GM12878 (cell line): ENCODE measurements around the gene VRK3. TPM values are rescaled to one million over a fixed set of nuclear protein-coding genes. Genes with fewer than 3 reads are reported as not detected.
A peak's percentile ranks its signal among the peaks of the same experiment; 100 is the strongest.

Experiments
- ATAC-seq: fragments of 200-7000 bp; cut with Tn5 transposase; 3 replicates; pipeline ENCODE4 v1.9.1; 2020; ENCODE audit warnings: mild to moderate bottlenecking, moderate library complexity
- BruUV-seq: library from RNA; stranded (reverse); fragments of 400-500 nt; replicated peaks from 2 replicates; lab custom pipeline; 2021; lab: Mats Ljungman, UMichigan
- CTCF ChIA-PET: fragments of 300-600 bp; sonication (Branson Sonifier 250); formaldehyde crosslinking; extraction: SDS; loops from one replicate; lab custom pipeline; 2021; ENCODE audit warnings: inconsistent platforms; lab: Yijun Ruan, JAX
- POLR2A ChIA-PET: fragments of 350-600 bp; formaldehyde crosslinking; extraction: SDS; loops from one replicate; lab custom pipeline; 2021; ENCODE audit warnings: inconsistent platforms; lab: Charles Lee
- RAD21 ChIA-PET: fragments of 300-600 bp; sonication (Branson Sonifier 250); formaldehyde crosslinking; loops from one replicate; lab custom pipeline; 2023; ENCODE audit warnings: antibody characterized with exemption; ENCODE audit not compliant: unreplicated experiment; lab: Charles Lee
- SMC1A ChIA-PET: fragments of 300-600 bp; sonication (Branson Sonifier 250); formaldehyde crosslinking; loops from one replicate; lab custom pipeline; 2023; ENCODE audit not compliant: unreplicated experiment, uncharacterized antibody; lab: Charles Lee
- DNase-seq: peaks from one replicate; pipeline ENCODE4 v3.0.0-alpha.2; 2011; ENCODE audit warnings: low read depth, low spot score
- FAIRE-seq: peaks from 3 replicates; lab custom pipeline; 2011; peaks lifted over from hg19 to GRCh38; lab: Jason Lieb, UNC
- H2AFZ ChIP-seq: 2 replicates; pipeline ENCODE4 v1.6.0; 2011; ENCODE audit warnings: low read depth, low read length, control low read depth; ENCODE audit not compliant: control insufficient read depth
- H3K27ac ChIP-seq: 2 replicates; pipeline ENCODE4 v1.5.1; 2011; ENCODE audit warnings: control low read depth; ENCODE audit not compliant: control insufficient read depth, insufficient read depth
- H3K27me3 ChIP-seq, 2 experiments: replicated peaks in 1 of 2; 2 replicates each; pipeline versions ENCODE4 v1.6.0 to v1.6.1; 2011; ENCODE audit warnings: low read length in 1 of 2; ENCODE audit not compliant: control insufficient read depth in 2 of 2, insufficient read depth in 2 of 2
- H3K36me3 ChIP-seq, 2 experiments: 2 replicates each; pipeline ENCODE4 v1.5.1; 2011; ENCODE audit warnings: low read length in 1 of 2; ENCODE audit not compliant: control insufficient read depth in 2 of 2, insufficient read depth in 2 of 2
- H3K4me1 ChIP-seq: 2 replicates; pipeline ENCODE4 v1.6.1; 2011; ENCODE audit warnings: mild to moderate bottlenecking, low read length, moderate library complexity, mixed read lengths; ENCODE audit not compliant: control insufficient read depth, insufficient read depth
- H3K4me2 ChIP-seq: 2 replicates; pipeline ENCODE4 v1.6.0; 2011; ENCODE audit warnings: control low read depth; ENCODE audit not compliant: control insufficient read depth, insufficient read depth
- H3K4me3 ChIP-seq: fragments of 200-600 bp; sonication (generic); 2 replicates; pipeline ENCODE4 v1.5.1; 2016
- H3K79me2 ChIP-seq: 2 replicates; pipeline ENCODE4 v1.6.0; 2011; ENCODE audit warnings: low read length; ENCODE audit not compliant: control insufficient read depth, insufficient read depth
- H3K9ac ChIP-seq: 2 replicates; pipeline ENCODE4 v1.8.0; 2011; ENCODE audit warnings: low read length, control low read depth, mixed read lengths; ENCODE audit not compliant: control insufficient read depth, insufficient read depth
- H3K9me3 ChIP-seq: replicated peaks from 3 replicates; pipeline ENCODE4 v1.5.1; 2011; ENCODE audit warnings: mild to moderate bottlenecking, low read length; ENCODE audit not compliant: control insufficient read depth, insufficient read depth
- H4K20me1 ChIP-seq: 2 replicates; pipeline ENCODE4 v1.6.0; 2011; ENCODE audit not compliant: control insufficient read depth, insufficient read depth
- BACH1 ChIP-seq: fragments of 450-650 bp; IDR thresholded peaks from 2 replicates; pipeline ENCODE4 v1.6.1; 2017; ENCODE audit warnings: mild to moderate bottlenecking, borderline replicate concordance
- BHLHE40 ChIP-seq, 2 experiments: fragments of 450-650 bp in 1 of 2; IDR thresholded peaks; 2 replicates each; pipeline ENCODE4 v1.6.1; 2011 to 2017; ENCODE audit warnings: low read depth in 2 of 2, borderline replicate concordance in 1 of 2, improper control_type of control experiment in 1 of 2, low read length in 1 of 2, mild to moderate bottlenecking in 1 of 2
- GABPA ChIP-seq: IDR thresholded peaks from 2 replicates; pipeline ENCODE4 v1.6.1; 2014; ENCODE audit warnings: antibody characterized with exemption, low read depth, mild to moderate bottlenecking, inconsistent platforms
- NR2F1 ChIP-seq: fragments of 450-650 bp; conservative IDR thresholded peaks from 2 replicates; pipeline ENCODE4 v1.6.1; 2017; ENCODE audit warnings: mild to moderate bottlenecking
- PML ChIP-seq: IDR thresholded peaks from 2 replicates; pipeline ENCODE4 v1.6.1; 2012; ENCODE audit warnings: low read length, inconsistent platforms
- POLR2A ChIP-seq: IDR thresholded peaks from 2 replicates; pipeline ENCODE4 v1.6.1; 2011; ENCODE audit warnings: low read depth, mild to moderate bottlenecking, low read length
- POLR2AphosphoS5 ChIP-seq: IDR thresholded peaks from 2 replicates; pipeline ENCODE4 v1.6.1; 2011; ENCODE audit warnings: mild to moderate bottlenecking, low read length, inconsistent platforms
- RUNX3 ChIP-seq: IDR thresholded peaks from 2 replicates; pipeline ENCODE4 v1.6.1; 2012; ENCODE audit warnings: low read length, inconsistent platforms
- SMC3 ChIP-seq: IDR thresholded peaks from 2 replicates; pipeline ENCODE4 v1.6.1; 2011; ENCODE audit warnings: low read length, improper control_type of control experiment, borderline replicate concordance
- ZNF592 ChIP-seq: fragments of 450-650 bp; IDR thresholded peaks from 2 replicates; pipeline ENCODE4 v1.6.1; 2017; ENCODE audit warnings: mild to moderate bottlenecking, moderate library complexity
- WGBS: methylation state at CpG from one replicate; pipeline ENCODE4 v1.1.6; 2016; ENCODE audit warnings: low lambda C conversion rate; ENCODE audit not compliant: insufficient replicate concordance, insufficient coverage; ENCODE audit errors: missing lambda C conversion rate; 5-methylcytosine and 5-hydroxymethylcytosine counted together
- in situ Hi-C: fragments of 300-500 bp; cut with MboI; formaldehyde crosslinking; loops from 9 replicates; pipeline ENCODE4 v1.14.3; 2018; ENCODE audit warnings: mixed read lengths
- intact Hi-C: fragments of 100-400 bp; cut with micrococcal nuclease; formaldehyde crosslinking; loops from one replicate; pipeline ENCODE4 v1.14.2; 2022; ENCODE audit not compliant: unreplicated experiment
- polyA plus RNA-seq, 11 experiments: library from polyadenylated mRNA; depleted of rRNA in 4 of 11; unstranded in 6 of 11; stranded (reverse) in 5 of 11; fragments of >200 nt; fragmentation: Nextera tagmentation in 4 of 11; fragmentation: Illumina TruSeq in 1 of 11; extraction: Ambion mirVana in 4 of 11; extraction: Trizol in 1 of 11; gene quantifications; 1 replicate in 1 of 11; 2 replicates in 10 of 11; pipeline versions ENCODE4 v1.2.1 to v1.2.3, GENCODE V29; 2011 to 2016; ENCODE audit warnings: inconsistent platforms in 2 of 11, missing spikeins in 2 of 11, low read depth in 1 of 11
- total RNA-seq, 4 experiments: library from RNA; depleted of rRNA in 3 of 4; stranded (reverse); fragments of >200 nt in 3 of 4; fragmentation: Illumina TruSeq in 1 of 4; extraction: Trizol in 1 of 4; gene quantifications; 2 replicates each; pipeline versions ENCODE4 v1.2.1 to v1.2.3, GENCODE V29; 2013 to 2021

VRK3 gene
- total and polyA plus RNA-seq, 10 of the 15 experiments (the other 5 are each of a cell fraction or from before 2014, with no cell fraction given), result 17.3 to 61.9 (median 35.5) TPM

GRCh38 chr19:49937750-49938381 is 87.3 kb downstream of the VRK3 start (continued):
- peak; percentile 99 for TF ChIP-seq SMC3

DNA sequence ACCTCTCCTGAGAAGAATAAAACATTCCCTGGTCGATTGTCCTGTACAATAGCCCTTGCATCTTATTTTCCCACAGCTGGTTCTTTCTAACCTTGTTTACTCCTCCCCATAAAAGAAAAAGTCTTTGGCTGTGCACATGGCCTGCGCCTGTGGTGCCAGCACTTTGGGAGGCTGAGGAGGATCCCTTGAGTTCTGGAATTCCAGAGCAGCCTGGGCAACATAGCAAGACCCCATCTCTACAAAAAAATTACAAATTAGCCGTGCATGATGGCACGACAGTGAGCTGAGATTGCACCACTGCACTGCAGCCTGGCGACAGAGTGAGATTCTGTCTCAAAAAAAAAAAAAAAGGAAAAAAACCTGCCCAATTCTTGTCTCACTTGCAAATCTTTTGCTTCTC is 88.6 kb downstream of the VRK3 start:
- CTCF ChIA-PET, result interaction anchor here (5.0 kb wide), 1 partner anchor 199 kb away, joined by 23 read pairs; no protein-coding TSS in a partner anchor
- WGBS, result 39% methylated on average over 5 of the region's 5 CpGs
- no peaks in the 10 kb centered on the region for H3K9me3 ChIP-seq
- H3K27ac ChIP-seq, result no peak overlapping the region
- H3K79me2 ChIP-seq, result peaks cover 5% of the 10 kb centered on the region
- H3K4me3 ChIP-seq, result no peak overlapping the region
- no peaks in the 10 kb centered on the region; the same call in 1 of the 2 replicates for H3K4me1 ChIP-seq
- H2AFZ ChIP-seq, result no peak overlapping the region
- ATAC-seq, result no peak
- POLR2A ChIA-PET, result no interaction called here
- H3K9ac ChIP-seq, result no peak overlapping the region
- intact Hi-C loops (no loop called here), in situ Hi-C loops (loop anchor here (5.0 to 10.0 kb wide), 2 partner anchors 46 to 198 kb away; no protein-coding TSS in a partner anchor)
- no TSS peak for BruUV-seq
- no peak for FAIRE-seq
- RAD21 ChIA-PET, result no interaction called here
- no peaks in the 10 kb centered on the region for H4K20me1 ChIP-seq
- H3K4me2 ChIP-seq, result no peak overlapping the region
- H3K36me3 ChIP-seq, result peaks cover 4% of the 10 kb centered on the region in 2 experiments; a peak in 3 of 4 replicates
- H3K27me3 ChIP-seq, result no peaks in the 10 kb centered on the region
- TF ChIP-seq POLR2A (peak; percentile 19; the same call in 1 of the 2 replicates), GABPA (no peak)
- TF ChIP-seq, all 136 proteins: peak for 1
- SMC1A ChIA-PET, result no interaction called here
- no peak for DNase-seq

DNA sequence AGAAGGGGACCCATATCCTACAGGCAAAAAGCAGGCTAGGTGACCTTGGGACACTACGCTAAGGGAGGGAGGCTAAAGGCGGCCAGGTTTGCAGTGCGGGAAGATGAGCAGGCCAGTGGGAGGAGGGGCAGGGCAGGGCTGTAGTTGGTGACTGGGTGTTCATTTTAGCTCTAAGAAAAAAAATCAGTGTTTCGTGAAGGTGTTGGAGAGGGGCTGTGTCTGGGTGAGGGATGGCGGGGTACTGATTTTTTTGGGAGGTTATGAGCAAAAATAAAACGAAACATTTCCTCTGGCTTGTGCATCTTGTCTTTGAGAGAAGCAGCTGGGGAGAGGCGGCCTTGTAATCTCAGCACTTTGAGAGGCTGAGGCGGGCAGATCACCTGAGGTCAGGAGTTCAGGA is 91.5 kb downstream of the VRK3 start:
- FAIRE-seq, result no peak
- RAD21 ChIA-PET, result interaction anchor here (0.8 kb wide), 1 partner anchor 64 kb away, joined by 3 read pairs; no protein-coding TSS in a partner anchor
- 87% methylated on average over 8 of the region's 8 CpGs for WGBS
- Histone ChIP-seq H3K9ac (no peak overlapping the region), H3K79me2 (peaks cover 32% of the 10 kb centered on the region), H2AFZ (no peak overlapping the region), H4K20me1 (no peaks in the 10 kb centered on the region), H3K4me2 (no peak overlapping the region), H3K4me1 (peaks cover 4% of the 10 kb centered on the region), H3K4me3 (no peak overlapping the region), H3K36me3 (peaks cover 6 to 9% of the 10 kb centered on the region in 2 experiments; a peak in 3 of 4 replicates), H3K27me3 (no peaks in the 10 kb centered on the region), H3K27ac (no peak overlapping the region), H3K9me3 (no peaks in the 10 kb centered on the region)
- intact Hi-C loops (no loop called here), in situ Hi-C loops (loop anchor here (10.0 kb wide), 1 partner anchor 201 kb away; no protein-coding TSS in a partner anchor)
- POLR2A ChIA-PET, result interaction anchor here (0.8 to 1.5 kb wide), 2 partner anchors 14 to 22 kb away, joined by 3 to 5 read pairs; no protein-coding TSS in a partner anchor
- SMC1A ChIA-PET, result interaction anchor here (1.2 kb wide), 1 partner anchor 22 kb away, joined by 3 read pairs; no protein-coding TSS in a partner anchor
- DNase-seq, result no peak
- no TSS peak for BruUV-seq
- CTCF ChIA-PET, result interaction anchor here (0.6 to 1.5 kb wide), 3 partner anchors 46 to 50 kb away, joined by 3 to 4 read pairs (median 3); no protein-coding TSS in a partner anchor
- TF ChIP-seq RUNX3 (no peak), POLR2A (peak; percentile 84), NR2F1 (0 out of 2 replicates have a peak, but pooled peaks have one; percentile 17), ZNF592 (no peak), BHLHE40 (IDR thresholded peaks at IDR 0.05; ENCODE audit: borderline replicate concordance in 1 of 2, low read depth in 2 of 2, low read length in 1 of 2) (peak in 1 of 2 experiments; percentile 26; a peak in 1 of 4 replicates), PML (0 out of 2 replicates have a peak, but pooled peaks have one; percentile 26), BACH1 (0 out of 2 replicates have a peak, but pooled peaks have one; percentile 38), POLR2AphosphoS5 (peak; percentile 85)
- no peak for ATAC-seq
